ENCODE results near the gene ISLR2.

Gene ISLR2

GRCh38 chr15:74146277-74146800 lies 16.0 kb downstream of the ISLR2 start:
- Histone ChIP-seq H3K9me2 (ENCODE audit: low read depth, low read length) (no peaks in the 10 kb centered on the region), H3K36me3 (ENCODE audit: insufficient read depth, low read length) (no peaks in the 10 kb centered on the region), H4K20me1 (ENCODE audit: insufficient read depth, low read length) (no peaks in the 10 kb centered on the region), H3K4me1 (ENCODE audit: insufficient read depth, low read length, severe bottlenecking) (no peaks in the 10 kb centered on the region), H3K27ac (ENCODE audit: low read depth, low read length, poor library complexity, severe bottlenecking) (no peak overlapping the region), H3K27me3 (ENCODE audit: insufficient read depth, low read length) (no peaks in the 10 kb centered on the region), H3F3A (ENCODE audit: insufficient read depth, low read length) (no peaks in the 10 kb centered on the region), H2AFZ (ENCODE audit: low read length) (no peak overlapping the region), H3K79me2 (ENCODE audit: insufficient read depth, low read length) (no peaks in the 10 kb centered on the region), H3K4me2 (ENCODE audit: low read length) (no peak overlapping the region), H3K9me3 (ENCODE audit: low read length) (no peaks in the 10 kb centered on the region), H3K9ac (ENCODE audit: low read length) (no peak overlapping the region), H3K4me3 (ENCODE audit: low read depth, low read length, poor library complexity, severe bottlenecking) (no peak overlapping the region)
- TF ChIP-seq CTCF (IDR thresholded peaks at IDR 0.05; ENCODE audit: low read length): no peak
- no peak for TF ChIP-seq EZH2 (IDR thresholded peaks at IDR 0.05; ENCODE audit: borderline replicate concordance, low read length)

GRCh38 chr15:74147051-74147450 lies 16.7 kb downstream of the ISLR2 start:
- no peaks in the 10 kb centered on the region for H3K9me3 ChIP-seq (ENCODE audit: low read length)
- H3F3A ChIP-seq (ENCODE audit: insufficient read depth, low read length): no peaks in the 10 kb centered on the region
- no peaks in the 10 kb centered on the region for H3K36me3 ChIP-seq (ENCODE audit: insufficient read depth, low read length)
- H3K4me2 ChIP-seq (ENCODE audit: low read length): no peak overlapping the region
- no peaks in the 10 kb centered on the region for H3K4me1 ChIP-seq (ENCODE audit: insufficient read depth, low read length, severe bottlenecking)
- no peak for TF ChIP-seq EZH2 (IDR thresholded peaks at IDR 0.05; ENCODE audit: borderline replicate concordance, low read length)
- TF ChIP-seq CTCF (IDR thresholded peaks at IDR 0.05; ENCODE audit: low read length): no peak
- H3K9ac ChIP-seq (ENCODE audit: low read length): no peak overlapping the region
- H3K27me3 ChIP-seq (ENCODE audit: insufficient read depth, low read length): no peaks in the 10 kb centered on the region
- H4K20me1 ChIP-seq (ENCODE audit: insufficient read depth, low read length): no peaks in the 10 kb centered on the region
- H3K4me3 ChIP-seq (ENCODE audit: low read depth, low read length, poor library complexity, severe bottlenecking): no peak overlapping the region
- H3K9me2 ChIP-seq (ENCODE audit: low read depth, low read length): no peaks in the 10 kb centered on the region
- H3K27ac ChIP-seq (ENCODE audit: low read depth, low read length, poor library complexity, severe bottlenecking): no peak overlapping the region
- no peaks in the 10 kb centered on the region for H3K79me2 ChIP-seq (ENCODE audit: insufficient read depth, low read length)
- no peak overlapping the region for H2AFZ ChIP-seq (ENCODE audit: low read length)

- H3K4me2 ChIP-seq (ENCODE audit: low read length): no peak overlapping the region
- no peaks in the 10 kb centered on the region for H4K20me1 ChIP-seq (ENCODE audit: insufficient read depth, low read length)
- peaks cover 3% of the 10 kb centered on the region; the same call in 1 of the 2 replicates for H3K27me3 ChIP-seq (ENCODE audit: insufficient read depth, low read length)
- no peaks in the 10 kb centered on the region for H3K36me3 ChIP-seq (ENCODE audit: insufficient read depth, low read length)
- H3K27ac ChIP-seq (ENCODE audit: low read depth, low read length, poor library complexity, severe bottlenecking): no peak overlapping the region
- no peaks in the 10 kb centered on the region for H3K79me2 ChIP-seq (ENCODE audit: insufficient read depth, low read length)
- no peaks in the 10 kb centered on the region for H3F3A ChIP-seq (ENCODE audit: insufficient read depth, low read length)
- no peak overlapping the region for H2AFZ ChIP-seq (ENCODE audit: low read length)
- TF ChIP-seq EZH2 (IDR thresholded peaks at IDR 0.05; ENCODE audit: borderline replicate concordance, low read length): no peak
- no peak for TF ChIP-seq CTCF (IDR thresholded peaks at IDR 0.05; ENCODE audit: low read length)
- no peak overlapping the region for H3K9ac ChIP-seq (ENCODE audit: low read length)
- no peaks in the 10 kb centered on the region for H3K9me2 ChIP-seq (ENCODE audit: low read depth, low read length)
- H3K9me3 ChIP-seq (ENCODE audit: low read length): no peaks in the 10 kb centered on the region
- H3K4me3 ChIP-seq (ENCODE audit: low read depth, low read length, poor library complexity, severe bottlenecking): no peak overlapping the region
- no peaks in the 10 kb centered on the region for H3K4me1 ChIP-seq (ENCODE audit: insufficient read depth, low read length, severe bottlenecking)
These were observed 25.5 kb downstream of the ISLR2 start for GRCh38 chr15:74155766-74156417.

Data from OCI-LY1 (cell line).